IMR-90 (cell line): ENCODE data around the gene GRIPAP1. TPM values are rescaled to one million over a fixed set of nuclear protein-coding genes. Genes with fewer than 3 reads are reported as not detected.

Experiments
- ATAC-seq: fragments of 200-7000 bp; cut with Tn5 transposase; 2 replicates; pipeline ENCODE4 v1.9.1; 2020; ENCODE audit warnings: low read depth, mild to moderate bottlenecking, moderate library complexity
- BruUV-seq: library from RNA; stranded (reverse); fragments of 400-500 nt; replicated peaks from 2 replicates; lab custom pipeline; 2021; lab: Mats Ljungman, UMichigan
- CTCF ChIA-PET: fragments of 300-600 bp; formaldehyde crosslinking; extraction: SDS; loops from one replicate; lab custom pipeline; 2021; ENCODE audit warnings: antibody characterized with exemption; lab: Yijun Ruan, JAX
- POLR2A ChIA-PET: fragments of 300-600 bp; sonication (Branson Sonifier 250); formaldehyde crosslinking; loops from one replicate; lab custom pipeline; 2022; ENCODE audit warnings: antibody characterized with exemption; ENCODE audit not compliant: unreplicated experiment; lab: Charles Lee
- DNase-seq: peaks from one replicate; pipeline ENCODE4 v3.0.0; 2013
- H2AFZ ChIP-seq: replicated peaks from 2 replicates; pipeline ENCODE3; 2013; ENCODE audit warnings: low read length, mild to moderate bottlenecking; ENCODE audit not compliant: poor library complexity
- H2AK5ac ChIP-seq: 2 replicates; pipeline ENCODE4 v1.6.1; 2013; ENCODE audit warnings: low read depth, low read length, inconsistent platforms
- H2AK9ac ChIP-seq: replicated peaks from 2 replicates; pipeline ENCODE3; 2013; ENCODE audit warnings: mild to moderate bottlenecking, low read depth, low read length, moderate library complexity; ENCODE audit not compliant: poor library complexity
- H2BK120ac ChIP-seq: 2 replicates; pipeline ENCODE4 v1.6.1; 2013; ENCODE audit warnings: low read depth, low read length, inconsistent platforms
- H2BK15ac ChIP-seq: 3 replicates; pipeline ENCODE4 v1.6.1; 2013; ENCODE audit warnings: low read depth, low read length, inconsistent platforms
- H2BK20ac ChIP-seq: 2 replicates; pipeline ENCODE4 v1.6.1; 2013; ENCODE audit warnings: low read depth, mild to moderate bottlenecking, inconsistent platforms, low read length, moderate library complexity
- H2BK5ac ChIP-seq: 2 replicates; pipeline ENCODE4 v1.6.1; 2013; ENCODE audit warnings: mild to moderate bottlenecking, low read depth, low read length, inconsistent platforms; ENCODE audit not compliant: poor library complexity, severe bottlenecking
- H3K14ac ChIP-seq: replicated peaks from 2 replicates; pipeline ENCODE4 v1.6.1; 2013; ENCODE audit warnings: low read depth, low read length, inconsistent platforms
- H3K18ac ChIP-seq: 2 replicates; pipeline ENCODE4 v1.6.1; 2013; ENCODE audit warnings: low read depth, low read length, control low read depth
- H3K23ac ChIP-seq: 2 replicates; pipeline ENCODE4 v1.6.1; 2013; ENCODE audit warnings: low read depth, low read length, inconsistent platforms
- H3K27ac ChIP-seq: 2 replicates; pipeline ENCODE4 v1.5.1; 2013; ENCODE audit warnings: mild to moderate bottlenecking, control low read depth, low read length; ENCODE audit not compliant: insufficient read depth
- H3K27me3 ChIP-seq: 2 replicates; pipeline ENCODE4 v1.6.1; 2013; ENCODE audit warnings: low read length; ENCODE audit not compliant: control insufficient read depth, insufficient read depth
- H3K36me3 ChIP-seq: 2 replicates; pipeline ENCODE4 v1.6.1; 2013; ENCODE audit warnings: low read length, mixed read lengths; ENCODE audit not compliant: control insufficient read depth, insufficient read depth
- H3K4ac ChIP-seq: 2 replicates; pipeline ENCODE4 v1.6.1; 2013; ENCODE audit warnings: low read depth, low read length, inconsistent platforms
- H3K4me1 ChIP-seq: 2 replicates; pipeline ENCODE4 v1.6.1; 2013; ENCODE audit warnings: low read length, mixed read lengths; ENCODE audit not compliant: control insufficient read depth, insufficient read depth
- H3K4me2 ChIP-seq: 2 replicates; pipeline ENCODE4 v1.6.1; 2013; ENCODE audit warnings: low read depth, mild to moderate bottlenecking, control low read depth, low read length, moderate library complexity
- H3K4me3 ChIP-seq: 2 replicates; pipeline ENCODE4 v1.5.1; 2013; ENCODE audit warnings: low read depth, mild to moderate bottlenecking, control low read depth, low read length, moderate library complexity; ENCODE audit not compliant: insufficient read depth
- H3K56ac ChIP-seq: 2 replicates; pipeline ENCODE4 v1.6.1; 2013; ENCODE audit warnings: low read length, inconsistent platforms; ENCODE audit not compliant: insufficient read depth; ENCODE audit errors: extremely low read depth
- H3K79me1 ChIP-seq, 2 experiments: 2 replicates each; pipeline ENCODE4 v1.6.1; 2013; ENCODE audit warnings: low read length in 2 of 2, inconsistent platforms in 1 of 2, low read depth in 1 of 2
- H3K9ac ChIP-seq: 2 replicates; pipeline ENCODE4 v1.6.1; 2013; ENCODE audit warnings: low read depth, low read length, control low read depth
- H3K9me1 ChIP-seq: 2 replicates; pipeline ENCODE4 v1.6.1; 2013; ENCODE audit warnings: low read length, inconsistent platforms; ENCODE audit not compliant: insufficient read depth
- H3K9me3 ChIP-seq: 2 replicates; pipeline ENCODE4 v1.6.1; 2013; ENCODE audit warnings: low read length; ENCODE audit not compliant: control insufficient read depth, insufficient read depth
- H4K20me1 ChIP-seq: 2 replicates; pipeline ENCODE4 v1.6.1; 2013; ENCODE audit warnings: low read length, inconsistent platforms; ENCODE audit not compliant: insufficient read depth
- H4K5ac ChIP-seq: 2 replicates; pipeline ENCODE4 v1.6.1; 2013; ENCODE audit warnings: mild to moderate bottlenecking, low read depth, low read length, control low read depth
- H4K8ac ChIP-seq, 2 experiments: 2 replicates each; pipeline ENCODE4 v1.6.1; 2013; ENCODE audit warnings: low read depth in 2 of 2, low read length in 2 of 2, control low read depth in 1 of 2, inconsistent platforms in 1 of 2
- H4K91ac ChIP-seq: 2 replicates; pipeline ENCODE4 v1.6.1; 2013; ENCODE audit warnings: low read depth, low read length, inconsistent platforms; ENCODE audit not compliant: insufficient read depth
- CTCF ChIP-seq: conservative IDR thresholded peaks from 2 replicates; pipeline ENCODE4 v1.5.1; 2012; ENCODE audit warnings: mild to moderate bottlenecking, low read depth, low read length, improper control_type of control experiment
- WGBS, 2 experiments: methylation state at CpG; one replicate each; pipeline versions ENCODE4 v1.1.5 to v1.1.7; 2013; ENCODE audit warnings: missing lambda C conversion rate in 2 of 2; ENCODE audit not compliant: insufficient read length in 1 of 2; ENCODE audit errors: extremely low coverage in 2 of 2; 5-methylcytosine and 5-hydroxymethylcytosine counted together
- dilution Hi-C: fragments of 300-500 bp; cut with HindIII; formaldehyde crosslinking; loops from one replicate; pipeline ENCODE4 v1.14.3; 2018; ENCODE audit warnings: low sequenced_read_pairs; ENCODE audit not compliant: unreplicated experiment
- in situ Hi-C: fragments of 300-500 bp; cut with MboI; formaldehyde crosslinking; loops from 3 replicates; pipeline ENCODE4 v1.14.3; 2019; ENCODE audit warnings: low sequenced_read_pairs, inconsistent platforms, mixed read lengths
- intact Hi-C: fragments of 100-400 bp; cut with micrococcal nuclease; formaldehyde crosslinking; loops from 2 replicates; pipeline ENCODE4 v1.10.0; 2022
- polyA plus RNA-seq, 3 experiments: library from polyadenylated mRNA; depleted of rRNA; stranded (reverse); fragments of >200 nt; gene quantifications; 2 replicates each; pipeline ENCODE4 v1.2.3, GENCODE V29; 2012; ENCODE audit warnings: low replicate concordance in 1 of 3
- total RNA-seq: library from RNA; depleted of rRNA; stranded (reverse); fragments of >200 nt; gene quantifications from 2 replicates; pipeline ENCODE4 v1.2.3, GENCODE V29; 2012

The GRIPAP1 gene
- total and polyA plus RNA-seq, 2 of the 4 experiments (the other 2 are of a cell fraction) = 17.9 to 25.0 TPM

- H3K27me3 ChIP-seq = no peaks in the 10 kb centered on the region
- in situ Hi-C loops = no loop called here
- CTCF ChIA-PET = interaction anchor here (0.6 to 0.7 kb wide), 3 partner anchors 60 to 127 kb away, joined by 3 to 5 read pairs (median 3); no protein-coding TSS in a partner anchor
- ATAC-seq = no peak
- peaks cover 10% of the 10 kb centered on the region for H3K36me3 ChIP-seq
- H3K18ac ChIP-seq = no peak overlapping the region
- H2BK120ac ChIP-seq = no peak overlapping the region
- peak overlapping the region; percentile 31; the same call in 1 of the 2 replicates for H4K91ac ChIP-seq
- no peak overlapping the region for H3K23ac ChIP-seq
- H3K9me1 ChIP-seq = no peaks in the 10 kb centered on the region
- POLR2A ChIA-PET = no interaction called here
- 29% methylated on average over 7 of the region's 13 CpGs; no CpG with 5 or more reads in 1 of the 2 experiments for WGBS, 2 experiments
- intact Hi-C loops = loop anchor here (1.0 to 5.0 kb wide), 6 partner anchors 30 to 127 kb away; partner anchors contain the start of genes GRIPAP1, PIM2 and PRAF2
- H2AFZ ChIP-seq = peak overlapping the region; percentile 82
- no peaks in the 10 kb centered on the region for H4K20me1 ChIP-seq
- TF ChIP-seq CTCF = no peak
- H3K4me2 ChIP-seq = no peak overlapping the region
- dilution Hi-C loops = no loop called here
- H3K56ac ChIP-seq = no peak overlapping the region
- H3K4me1 ChIP-seq = peaks cover 10% of the 10 kb centered on the region
- H4K8ac ChIP-seq = peak overlapping the region in 1 of 2 experiments; percentile 37; a peak in 1 of 4 replicates
- H3K9ac ChIP-seq = peak overlapping the region; percentile 9; the same call in 1 of the 2 replicates
- no peak for DNase-seq
- H2AK5ac ChIP-seq = no peak overlapping the region
- H4K5ac ChIP-seq = no peak overlapping the region
- H2BK15ac ChIP-seq = peak overlapping the region; percentile 33; the same call in 1 of the 3 replicates
- H2BK5ac ChIP-seq = no peak overlapping the region
- H3K79me1 ChIP-seq = peaks cover 0 to 11% of the 10 kb centered on the region in 2 experiments; a peak in 2 of 4 replicates
- no peak overlapping the region for H3K14ac ChIP-seq
- no peak overlapping the region for H2AK9ac ChIP-seq
- no peak overlapping the region for H3K4me3 ChIP-seq
- no peak overlapping the region for H3K27ac ChIP-seq
- H3K4ac ChIP-seq = 0 out of 2 replicates have a peak overlapping the region, but pooled peaks have one; percentile 22
- H2BK20ac ChIP-seq = peak overlapping the region; percentile 3; the same call in 1 of the 2 replicates
- H3K9me3 ChIP-seq = no peaks in the 10 kb centered on the region
- BruUV-seq = no TSS peak
Observed at GRCh38 chrX:49043987-49044281, 41.9 kb upstream of the GRIPAP1 start.
